GM19035 (cell line): ENCODE data around the gene HSD17B4.
"Not testable (repeated sequence)": the region's sequence is repeated elsewhere in the genome, so short reads cannot be mapped to it uniquely, and the experiment has no call there.

ENCODE experiments used
- ATAC-seq: cut with Tn5 transposase; IDR thresholded peaks from one replicate; pipeline ENCODE4 v1.9.1; 2021; ENCODE audit not compliant: unreplicated experiment

HSD17B4 gene

DNA sequence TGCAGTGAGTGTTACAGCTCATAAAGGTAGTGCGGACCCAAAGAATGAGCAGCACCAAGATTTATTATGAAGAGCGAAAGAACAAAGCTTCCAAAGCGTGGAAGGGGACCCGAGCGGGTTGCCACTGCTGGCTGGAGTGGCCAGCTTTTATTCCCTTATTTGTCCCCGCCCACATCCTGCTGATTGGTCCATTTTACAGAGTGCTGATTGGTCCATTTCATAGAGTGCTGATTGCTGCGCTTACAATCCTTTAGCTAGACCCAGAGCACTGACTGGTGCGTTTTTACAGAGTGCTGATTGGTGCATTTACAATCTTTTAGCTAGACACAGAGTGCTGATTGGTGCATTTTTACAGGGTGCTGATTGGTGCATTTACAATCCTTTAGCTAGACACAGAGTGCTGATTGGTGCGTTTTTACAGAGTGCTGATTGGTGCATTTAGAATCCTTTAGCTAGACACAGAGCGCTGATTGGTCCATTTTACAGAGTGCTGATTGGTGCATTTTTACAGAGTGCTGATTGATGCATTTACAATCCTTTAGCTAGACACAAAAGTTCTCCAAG lies 19.5 kb upstream of the HSD17B4 start:
- not testable (repeated sequence) for ATAC-seq

DNA sequence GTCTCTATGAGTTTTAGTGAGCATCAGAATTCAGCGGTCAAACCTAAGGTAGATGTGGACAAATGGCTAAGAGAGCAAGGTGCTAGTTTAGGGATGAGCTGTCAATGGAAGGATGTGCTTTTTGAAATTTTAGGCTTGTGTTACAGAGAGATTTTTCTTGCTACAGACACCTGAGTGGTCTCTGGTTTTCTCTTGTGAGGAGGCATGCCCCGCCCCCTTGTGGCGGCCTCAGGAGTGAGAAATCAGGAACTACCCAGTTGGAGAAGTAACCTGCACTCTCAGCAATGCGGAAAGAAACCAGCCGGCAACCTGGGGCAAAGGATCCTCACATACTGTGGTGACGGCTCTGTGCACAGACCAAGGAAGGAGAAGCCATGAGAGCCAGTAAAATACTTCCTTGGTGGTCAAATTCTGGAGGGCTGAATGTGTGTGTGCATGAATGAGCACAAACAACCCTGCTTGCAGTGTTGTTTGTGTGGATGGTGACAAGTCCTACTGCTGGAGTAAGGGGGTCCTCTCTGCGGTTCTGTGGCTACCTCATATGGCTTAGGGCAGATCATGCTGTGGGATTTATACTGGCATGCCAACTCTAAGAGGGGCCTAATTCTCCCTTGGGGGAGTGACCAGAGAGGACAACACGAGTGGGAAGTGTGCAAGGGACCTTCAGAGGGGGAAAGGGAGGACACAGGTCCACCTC lies 16.7 kb upstream of the HSD17B4 start:
- ATAC-seq = peak; percentile 94

DNA sequence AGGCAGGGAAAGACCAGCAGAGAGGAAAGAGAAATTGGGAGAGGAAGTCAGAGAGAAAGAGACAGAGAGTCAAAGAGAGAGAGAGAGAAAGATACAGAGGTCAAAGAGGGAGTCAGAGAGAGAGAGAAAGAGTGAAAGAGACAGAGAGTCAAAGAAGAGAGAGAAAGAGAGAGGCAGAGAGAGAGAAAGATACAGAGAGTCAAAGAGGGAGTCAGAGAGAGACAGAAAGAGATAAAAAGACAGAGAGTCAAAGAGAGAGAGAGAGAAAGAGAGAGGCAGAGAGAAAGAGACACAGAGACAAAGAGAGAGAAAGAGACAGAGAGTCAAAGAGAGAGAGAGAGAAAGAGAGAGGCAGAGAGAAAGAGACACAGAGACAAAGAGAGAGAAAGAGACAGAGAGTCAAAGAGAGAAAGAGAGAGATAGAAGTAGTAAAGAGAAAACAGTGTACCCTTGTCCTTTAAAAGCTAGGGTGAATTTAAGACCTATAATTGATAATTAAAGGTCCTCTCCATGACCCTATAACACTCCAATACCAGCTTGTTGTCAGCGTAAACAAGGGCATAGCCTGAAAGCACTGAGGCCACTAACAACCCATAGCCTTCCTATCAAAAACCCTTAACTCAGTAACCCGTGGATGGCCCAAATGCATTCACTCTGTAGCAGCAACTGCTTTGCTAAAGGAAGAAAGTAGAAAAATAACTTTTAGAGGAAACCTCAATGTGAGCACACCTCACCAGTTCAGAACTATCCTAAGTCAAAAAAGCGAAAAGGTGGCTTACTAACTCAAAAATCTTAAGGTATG lies 14.3 kb upstream of the HSD17B4 start:
- ATAC-seq = not testable (repeated sequence)

DNA sequence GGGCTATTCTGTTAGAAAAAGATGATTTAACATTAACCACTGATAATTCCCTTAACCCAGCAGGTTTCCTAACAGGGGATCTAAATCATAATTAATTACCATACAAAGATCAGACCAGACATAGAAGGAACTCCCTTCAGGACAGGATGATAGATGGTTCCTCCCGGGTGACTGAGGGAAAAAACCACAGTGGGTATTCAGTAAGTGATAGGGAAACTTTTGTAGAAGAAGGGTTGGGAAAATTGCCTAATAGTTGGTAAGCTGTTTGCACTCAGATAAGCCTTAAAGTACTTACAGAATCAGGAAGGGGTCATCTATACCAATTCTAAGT lies 13.7 kb upstream of the HSD17B4 start:
- ATAC-seq = not testable (repeated sequence)

DNA sequence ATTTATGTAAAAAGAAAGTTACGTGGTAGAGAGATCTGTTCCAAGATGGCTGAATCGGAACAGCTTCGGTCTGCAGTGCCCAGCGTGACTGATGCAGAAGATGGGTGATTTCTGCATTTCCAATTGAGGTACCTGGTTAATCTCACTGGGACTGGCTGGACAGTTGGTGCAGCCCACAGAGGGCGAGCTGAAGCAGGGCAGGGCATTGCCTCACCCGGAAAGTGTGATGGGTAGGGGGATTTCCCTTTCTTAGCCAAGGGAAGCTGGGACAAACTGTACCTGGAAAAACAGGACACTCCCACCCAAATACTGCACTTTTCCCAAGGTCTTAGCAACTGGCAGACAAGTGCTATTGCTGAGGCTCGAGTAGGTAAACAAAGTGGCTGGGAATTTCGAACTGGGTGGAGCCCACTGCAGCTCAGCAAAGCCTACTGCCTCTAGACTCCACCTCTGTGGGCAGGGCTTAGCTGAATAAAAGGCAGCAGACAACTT lies 13.1 kb upstream of the HSD17B4 start:
- ATAC-seq = no peak

DNA sequence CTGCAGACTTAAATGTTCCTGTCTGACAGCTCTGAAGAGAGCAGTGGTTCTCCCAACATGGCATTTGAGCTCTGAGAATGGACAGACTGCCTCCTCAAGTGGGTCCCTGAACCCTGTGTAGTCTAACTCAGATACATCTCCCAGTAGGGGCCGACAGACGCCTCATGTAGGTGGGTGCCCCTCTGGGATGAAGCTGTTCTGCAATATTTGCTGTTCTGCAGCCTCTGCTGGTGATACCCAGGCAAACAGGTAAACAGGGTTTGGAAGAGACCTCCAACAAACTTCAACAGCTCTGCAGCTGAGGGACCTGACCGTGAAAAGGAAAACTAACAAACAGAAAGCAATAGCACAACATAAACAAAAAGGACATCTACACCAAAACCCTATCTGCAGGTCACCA lies 12.7 kb upstream of the HSD17B4 start:
- ATAC-seq = not testable (repeated sequence)

DNA sequence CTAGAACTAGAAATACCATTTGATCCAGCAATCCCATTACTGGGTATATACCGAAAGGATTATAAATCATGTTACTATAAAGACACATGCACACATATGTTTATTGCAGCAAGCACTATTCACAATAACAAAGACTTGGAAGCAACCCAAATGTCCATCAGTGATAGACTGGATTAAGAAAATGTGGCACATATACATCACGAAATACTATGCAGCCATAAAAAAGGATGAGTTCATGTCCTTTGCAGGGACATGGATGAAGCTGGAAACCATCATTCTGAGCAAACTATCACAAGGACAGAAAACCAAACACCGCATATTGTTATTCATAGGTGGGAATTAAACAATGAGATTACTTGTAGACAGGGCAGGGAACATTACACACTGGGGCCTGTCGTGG lies 7.7 kb upstream of the HSD17B4 start:
- ATAC-seq = not testable (repeated sequence)

DNA sequence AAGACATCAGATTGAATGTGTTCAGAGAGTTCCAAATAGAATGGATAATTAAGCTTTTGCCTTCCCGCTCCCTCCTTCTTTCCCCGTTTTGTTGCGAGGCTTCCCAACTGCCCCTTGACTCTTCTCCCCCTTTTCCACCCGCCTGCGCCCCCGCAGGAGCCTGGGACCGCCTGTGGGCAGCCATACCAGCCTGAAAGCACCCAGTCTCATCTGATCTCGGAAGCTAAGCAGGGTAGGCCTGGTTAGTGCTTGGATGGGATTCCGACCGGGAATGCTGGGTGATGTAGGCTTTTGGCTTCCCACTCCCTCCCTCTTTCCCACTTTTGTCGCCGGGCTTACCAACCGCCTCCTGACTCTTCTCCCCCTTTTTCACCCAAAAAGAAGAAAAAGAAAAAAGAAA lies 6.8 kb upstream of the HSD17B4 start:
- ATAC-seq = no peak

DNA sequence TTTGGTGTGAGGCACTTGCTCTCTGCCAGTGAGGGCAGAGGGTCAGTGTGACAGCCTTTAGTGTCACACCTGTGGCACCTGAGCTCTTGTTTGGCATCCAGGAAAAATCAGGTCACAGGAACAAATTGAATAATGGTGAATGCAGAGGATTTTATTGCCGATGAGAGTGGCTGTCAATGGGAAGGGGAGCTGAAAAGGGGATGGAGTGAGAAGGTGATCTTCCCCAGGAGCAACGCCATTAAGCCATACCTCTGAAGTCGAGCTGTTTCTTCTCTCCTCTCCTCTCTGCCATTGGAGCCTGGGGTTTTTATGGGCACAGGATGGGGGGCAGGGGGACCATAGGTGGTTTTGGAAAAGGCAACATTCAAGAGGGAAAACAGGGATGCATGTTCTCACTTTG lies 2.4 kb upstream of the HSD17B4 start:
- no peak for ATAC-seq

DNA sequence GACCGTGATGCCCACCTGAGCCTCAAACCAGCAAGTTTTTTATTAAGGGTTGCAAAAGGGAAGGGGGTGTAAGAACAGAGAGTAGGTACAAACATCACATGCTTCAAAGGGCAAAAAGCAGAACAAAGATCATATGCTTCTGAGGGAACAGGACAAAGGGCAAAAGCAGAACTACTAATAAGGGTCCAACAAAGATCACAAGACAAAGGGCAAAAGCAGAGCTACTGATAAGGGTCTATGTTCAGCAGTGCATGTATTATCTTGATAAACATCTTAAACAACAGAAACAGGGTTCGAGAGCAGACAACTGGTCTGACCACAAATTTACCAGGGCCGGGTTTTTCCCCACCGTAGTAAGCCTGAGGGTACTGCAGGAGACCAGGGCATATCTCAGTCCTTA lies 1.7 kb upstream of the HSD17B4 start:
- not testable (repeated sequence) for ATAC-seq

DNA sequence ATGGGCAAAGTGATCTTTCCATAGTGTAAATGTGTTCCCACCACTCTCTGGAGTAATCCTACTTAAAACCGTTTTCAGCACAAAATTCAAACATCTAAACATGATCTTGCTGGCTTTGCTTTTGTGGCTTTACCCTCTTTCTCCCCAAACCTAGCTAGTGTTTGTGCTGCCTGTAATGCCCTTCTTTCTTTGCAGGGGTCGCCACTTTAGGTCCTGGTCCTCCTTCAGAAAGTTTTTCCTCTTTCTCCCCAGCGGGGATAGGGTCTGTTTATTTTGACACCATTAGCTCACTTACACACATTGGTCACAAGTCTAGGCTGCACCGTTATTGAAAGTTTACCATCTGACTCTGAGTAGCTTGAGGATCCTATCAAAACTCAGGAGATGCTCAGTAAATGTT lies 736 bp upstream of the HSD17B4 start:
- ATAC-seq = no peak

DNA sequence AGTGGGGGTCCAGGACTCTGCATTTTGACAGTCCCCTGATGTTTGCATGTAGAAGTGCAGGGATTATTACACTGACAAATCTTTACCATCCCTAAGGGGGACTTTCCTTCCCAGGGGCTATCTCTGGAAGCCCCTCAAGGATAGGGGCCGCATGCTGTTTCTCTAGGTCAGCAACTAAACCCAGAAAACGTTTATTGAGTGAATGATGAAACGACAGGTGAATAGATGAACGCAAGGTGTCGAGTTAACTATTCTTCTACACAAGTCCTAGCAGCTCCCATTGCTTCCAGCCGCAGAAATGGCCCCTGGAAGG lies 281 bp upstream of the HSD17B4 start:
- ATAC-seq = no peak

DNA sequence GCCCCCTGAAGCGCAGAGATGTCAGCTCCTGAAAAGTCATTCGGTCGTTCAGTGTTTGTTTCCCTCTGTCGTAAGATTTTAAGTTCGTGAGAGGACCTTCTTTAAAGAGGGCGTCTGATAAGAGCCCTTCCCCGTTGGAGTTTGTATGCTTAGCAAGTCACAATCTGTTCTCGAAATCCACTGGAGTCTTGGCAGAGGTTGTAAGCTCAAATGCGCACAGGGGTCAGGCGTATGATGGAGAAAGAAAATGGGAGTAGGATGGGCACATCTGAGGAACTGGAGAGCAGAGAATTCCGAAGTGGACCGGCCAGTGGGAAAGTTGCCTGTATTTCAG lies 710 bp downstream of the HSD17B4 start:
- peak; percentile 23 for ATAC-seq

DNA sequence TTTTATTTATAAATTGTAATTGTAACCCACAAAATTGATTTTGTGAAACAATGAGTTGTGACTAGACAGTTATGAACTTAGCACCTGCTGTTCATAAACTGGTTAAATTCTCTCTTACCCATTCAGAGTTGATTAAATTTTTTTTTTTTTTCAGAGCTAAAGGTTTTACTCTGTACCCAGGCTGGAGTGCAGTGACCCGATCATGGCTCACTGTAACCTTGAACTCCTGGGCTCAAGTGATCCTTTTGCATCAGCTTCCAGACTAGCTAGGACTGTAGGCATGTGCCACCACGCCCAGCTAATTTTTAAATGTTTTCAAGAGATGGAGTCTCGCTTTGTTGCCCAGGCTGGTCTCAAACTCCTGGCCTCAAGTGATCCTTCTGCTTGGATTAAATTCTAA lies 1.9 kb downstream of the HSD17B4 start:
- ATAC-seq = no peak

DNA sequence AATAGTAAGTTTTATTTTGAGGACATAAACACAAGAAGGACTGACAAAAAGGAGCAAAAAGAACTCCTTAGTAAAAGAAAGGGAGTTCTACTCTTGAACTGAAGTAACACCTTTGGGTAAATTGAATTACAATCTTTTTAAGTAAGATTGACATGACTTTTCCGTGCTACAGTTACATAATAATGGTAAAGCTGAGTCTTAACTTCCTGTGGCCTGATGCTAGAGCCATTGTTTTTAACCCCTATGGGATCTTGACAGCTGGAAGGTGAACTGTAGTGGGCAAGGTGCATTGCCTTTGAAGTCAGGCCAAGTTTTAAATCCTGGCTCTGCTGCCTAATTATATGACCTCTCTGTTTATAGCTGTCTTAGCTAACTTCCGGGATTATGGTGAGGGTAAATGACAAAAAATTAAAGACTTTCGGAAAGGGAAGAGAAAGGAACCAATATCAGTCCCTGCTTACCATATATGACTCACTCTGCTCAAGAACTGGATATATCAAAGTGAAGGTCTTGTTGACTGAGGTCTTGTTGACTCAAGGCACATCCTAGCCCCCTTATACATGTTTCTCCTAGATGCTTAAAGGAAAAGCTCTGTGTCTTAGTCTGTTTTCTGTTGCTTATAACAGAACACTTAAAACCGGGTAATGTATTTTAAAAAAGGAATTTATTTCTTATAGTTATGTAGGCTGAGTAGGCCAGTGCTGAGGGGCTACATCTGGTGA lies 6.8 kb downstream of the HSD17B4 start:
- ATAC-seq = no peak

DNA sequence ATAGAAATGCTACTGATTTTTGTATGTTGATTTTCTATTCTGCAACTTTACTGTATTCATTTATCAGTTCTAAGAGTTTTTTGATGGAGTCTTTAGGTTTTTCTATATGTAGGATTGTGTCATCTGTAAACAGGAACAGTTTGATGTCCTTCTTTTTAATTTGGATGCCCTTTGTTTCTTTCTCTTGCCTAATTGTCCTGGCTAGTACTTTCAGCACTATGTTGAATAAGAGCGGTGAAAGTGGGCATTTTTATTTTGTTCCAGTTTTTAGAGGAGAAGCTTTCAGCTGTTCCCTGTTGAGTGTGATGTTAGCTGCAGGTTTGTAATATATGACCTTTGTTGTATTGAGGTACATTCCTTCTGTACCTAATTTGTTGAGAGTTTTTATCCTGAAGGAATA lies 13.3 kb downstream of the HSD17B4 start:
- ATAC-seq = no peak

DNA sequence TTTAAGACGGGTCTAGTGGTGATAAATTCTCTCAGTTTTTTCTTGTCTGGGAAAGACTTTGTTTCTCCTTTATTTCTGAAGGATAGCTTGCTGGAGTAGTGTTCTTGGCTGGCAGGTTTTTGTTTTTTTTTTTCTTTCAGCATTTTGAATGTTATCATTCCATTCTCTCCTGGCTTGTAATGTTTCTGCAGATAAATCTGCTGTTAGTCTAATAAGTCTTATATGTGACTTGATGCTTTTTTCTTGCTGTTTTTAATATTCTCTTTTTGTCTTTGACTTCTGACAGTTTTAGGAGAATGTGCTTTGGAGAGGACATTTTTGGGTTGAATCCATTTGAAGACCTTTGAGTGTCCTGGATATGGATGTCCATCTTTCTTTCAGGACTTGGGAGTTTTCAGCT lies 16.0 kb downstream of the HSD17B4 start:
- no peak for ATAC-seq

DNA sequence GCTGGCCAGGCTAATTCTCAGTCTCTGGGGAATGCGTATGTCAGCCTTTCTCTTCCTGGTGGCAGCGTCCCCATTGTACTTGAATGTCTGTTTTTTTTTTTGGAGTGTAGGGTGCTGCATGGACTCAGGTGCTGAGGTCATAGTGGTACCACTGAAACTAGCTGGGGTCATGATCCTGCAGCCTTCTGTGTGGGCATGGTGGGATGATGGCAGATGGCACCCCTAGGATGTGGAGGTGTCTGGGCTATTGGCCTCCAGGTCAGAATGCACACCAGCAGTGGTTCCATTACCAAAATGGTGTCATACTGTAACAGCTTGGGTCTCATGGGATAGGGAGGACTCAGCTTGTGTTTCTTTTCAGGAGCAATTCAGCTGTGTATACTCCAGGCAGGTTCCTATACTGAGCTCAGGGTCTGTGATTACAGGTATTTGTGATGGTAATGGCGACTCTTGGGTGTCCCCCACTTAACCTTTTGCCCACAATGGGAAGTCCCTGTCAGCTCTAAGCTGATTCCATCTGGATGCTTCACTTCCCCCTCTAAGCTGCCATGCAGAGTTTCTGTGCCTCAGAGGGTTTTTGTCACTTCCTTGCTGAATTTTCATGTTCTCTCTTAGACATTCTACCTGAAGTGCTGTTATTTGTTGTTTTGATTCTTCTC lies 17.9 kb downstream of the HSD17B4 start:
- peak; percentile 59 for ATAC-seq

DNA sequence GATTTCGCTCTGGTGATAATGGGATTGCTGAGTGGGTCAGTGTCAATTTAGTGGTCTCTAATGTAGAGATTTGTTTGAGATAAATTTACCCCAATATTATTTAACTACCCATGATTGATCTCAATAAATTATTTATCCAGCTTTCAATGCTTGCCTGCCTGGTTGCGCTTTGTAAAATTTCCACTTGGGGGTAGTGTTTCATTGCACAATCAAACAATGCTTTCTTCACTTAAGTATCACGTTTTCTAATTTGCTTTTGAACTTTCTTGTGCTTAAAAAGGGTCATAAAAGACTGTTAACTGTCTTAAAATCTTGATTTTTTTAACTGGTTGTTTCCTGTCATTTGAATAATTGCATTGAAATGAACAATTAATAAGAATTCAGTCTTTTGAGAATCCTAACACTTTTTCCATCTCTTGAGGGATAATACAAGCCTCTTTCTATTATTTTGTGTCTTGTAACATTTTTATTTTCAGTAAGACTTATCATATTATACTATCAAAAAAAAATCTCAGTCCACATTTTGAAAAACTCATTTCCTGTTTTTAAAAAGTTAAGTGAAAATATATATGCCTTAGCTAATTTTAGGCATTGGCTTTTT lies 18.7 kb downstream of the HSD17B4 start:
- peak; percentile 63 for ATAC-seq

DNA sequence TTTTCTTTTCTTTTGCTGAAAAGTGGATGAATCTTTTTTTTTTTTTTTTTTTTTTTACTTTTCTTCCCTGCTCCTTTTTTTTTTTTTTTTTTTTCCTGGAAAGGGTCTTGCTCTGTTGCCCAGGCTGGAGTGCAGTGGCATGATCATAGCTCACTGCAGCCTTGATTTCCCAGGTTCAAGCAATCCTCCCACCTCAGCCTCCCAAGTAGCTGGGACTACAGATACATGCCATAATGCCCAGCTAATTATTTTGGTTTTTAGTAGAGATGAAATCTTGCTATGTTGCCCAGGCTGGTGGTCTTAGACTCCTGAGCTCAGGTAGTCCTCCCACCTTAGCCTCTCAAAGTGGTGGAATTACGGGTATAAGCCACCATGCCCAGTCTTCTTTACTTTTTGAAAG lies 20.9 kb downstream of the HSD17B4 start:
- ATAC-seq = no peak

DNA sequence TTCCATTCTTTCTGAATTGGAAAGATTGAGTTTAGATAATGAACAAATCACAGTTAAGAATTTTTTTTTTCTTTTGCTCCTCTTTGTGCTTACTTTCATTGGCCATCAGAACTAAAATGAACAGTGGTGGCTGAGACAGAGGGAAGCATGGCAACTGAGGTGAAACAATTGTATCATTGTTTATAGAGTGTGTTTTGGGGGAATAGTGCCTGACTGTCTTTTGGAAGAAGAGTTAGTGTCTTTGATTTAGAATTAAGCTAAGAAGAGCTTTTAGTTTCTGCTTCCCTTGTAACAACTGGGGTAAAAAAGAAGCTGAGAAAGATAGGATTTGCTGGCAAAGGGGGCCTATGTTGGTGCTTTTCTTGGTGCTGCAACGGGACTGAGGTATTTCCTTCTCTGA lies 24.0 kb downstream of the HSD17B4 start:
- no peak for ATAC-seq
